Activated CD8-positive, alpha-beta memory T cell treated with anti-CD3 and anti-CD28 coated beads, Interleukin-2, amount 50 U/mL, for 1 hour (primary cell): ENCODE results near the gene KIF26A.
"Not testable (repeated sequence)": the region's sequence is repeated elsewhere in the genome, so short reads cannot be mapped to it uniquely, and the experiment has no call there.

Experiments used
- DNase-seq: peaks from one replicate; pipeline ENCODE4 v3.0.0-alpha.2; 2020; ENCODE audit errors: extremely low read depth

Gene KIF26A

DNA sequence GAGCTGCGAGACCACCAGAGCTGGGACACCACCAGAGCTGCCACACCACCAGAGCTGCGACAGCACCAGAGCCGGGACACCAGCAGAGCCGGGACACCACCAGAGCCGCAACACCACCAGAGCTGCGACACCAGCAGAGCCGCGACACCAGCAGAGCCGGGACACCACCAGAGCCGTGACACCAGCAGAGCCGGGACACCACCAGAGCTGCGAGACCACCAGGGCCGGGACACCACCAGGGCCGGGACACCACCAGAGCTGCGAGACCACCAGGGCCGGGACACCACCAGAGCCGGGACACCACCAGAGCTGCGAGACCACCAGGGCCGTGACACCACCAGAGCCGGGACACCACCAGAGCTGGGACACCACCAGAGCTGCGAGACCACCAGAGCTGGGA is 69.9 kb downstream of the KIF26A start:
- DNase-seq = not testable (repeated sequence)

- DNase-seq = not testable (repeated sequence)
Observed at GRCh38 chr14:104209071-104209470, 70.7 kb downstream of the KIF26A start.

- no peak for DNase-seq
Observed at GRCh38 chr14:104209985-104210816, 71.8 kb downstream of the KIF26A start.

GRCh38 chr14:104210817-104211195 is 72.4 kb downstream of the KIF26A start:
- DNase-seq = no peak

GRCh38 chr14:104211215-104211614 is 72.8 kb downstream of the KIF26A start:
- no peak for DNase-seq

GRCh38 chr14:104211741-104212140 is 73.4 kb downstream of the KIF26A start:
- no peak for DNase-seq

GRCh38 chr14:104212206-104213095 is 74.1 kb downstream of the KIF26A start:
- DNase-seq = no peak

- no peak for DNase-seq
Observed at GRCh38 chr14:104213301-104214034, 75.1 kb downstream of the KIF26A start.

DNA sequence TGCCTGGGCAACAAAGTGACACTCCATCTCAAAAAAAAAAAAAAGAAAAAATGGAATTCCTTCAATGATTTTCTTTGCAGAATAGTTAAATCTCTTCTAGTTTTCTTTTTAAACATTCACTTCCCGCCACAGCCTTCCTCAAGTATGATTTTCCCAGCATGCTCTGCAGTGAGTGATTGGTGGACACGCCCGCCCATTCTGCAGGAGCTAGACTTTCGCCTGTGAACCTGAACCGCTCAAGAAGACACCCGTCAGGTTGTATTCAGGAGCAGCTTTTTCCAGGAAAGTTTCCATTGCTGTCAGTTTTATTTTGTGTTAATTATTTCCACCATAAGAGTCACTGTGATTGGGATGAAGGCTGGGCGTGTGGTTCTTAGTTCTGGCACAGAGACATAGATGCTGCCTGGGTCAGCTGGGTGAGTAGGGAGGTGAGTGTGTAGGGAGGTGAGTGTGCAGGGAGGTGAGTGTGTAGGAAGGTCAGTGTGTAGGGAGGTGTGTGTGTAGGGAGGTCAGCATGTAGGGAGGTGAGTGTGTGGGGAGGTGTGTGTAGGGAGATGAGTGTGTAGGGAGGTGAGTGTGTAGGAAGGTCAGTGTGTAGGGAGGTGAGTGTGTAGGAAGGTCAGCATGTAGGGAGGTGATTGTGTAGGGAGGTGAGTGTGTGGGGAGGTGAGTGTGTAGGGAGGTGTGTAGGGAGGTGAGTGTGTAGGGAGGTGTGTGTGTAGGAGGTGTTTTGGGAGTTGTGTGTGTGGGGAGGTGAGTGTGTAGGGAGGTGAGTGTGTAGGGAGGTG is 76.2 kb downstream of the KIF26A start:
- DNase-seq = no peak

DNA sequence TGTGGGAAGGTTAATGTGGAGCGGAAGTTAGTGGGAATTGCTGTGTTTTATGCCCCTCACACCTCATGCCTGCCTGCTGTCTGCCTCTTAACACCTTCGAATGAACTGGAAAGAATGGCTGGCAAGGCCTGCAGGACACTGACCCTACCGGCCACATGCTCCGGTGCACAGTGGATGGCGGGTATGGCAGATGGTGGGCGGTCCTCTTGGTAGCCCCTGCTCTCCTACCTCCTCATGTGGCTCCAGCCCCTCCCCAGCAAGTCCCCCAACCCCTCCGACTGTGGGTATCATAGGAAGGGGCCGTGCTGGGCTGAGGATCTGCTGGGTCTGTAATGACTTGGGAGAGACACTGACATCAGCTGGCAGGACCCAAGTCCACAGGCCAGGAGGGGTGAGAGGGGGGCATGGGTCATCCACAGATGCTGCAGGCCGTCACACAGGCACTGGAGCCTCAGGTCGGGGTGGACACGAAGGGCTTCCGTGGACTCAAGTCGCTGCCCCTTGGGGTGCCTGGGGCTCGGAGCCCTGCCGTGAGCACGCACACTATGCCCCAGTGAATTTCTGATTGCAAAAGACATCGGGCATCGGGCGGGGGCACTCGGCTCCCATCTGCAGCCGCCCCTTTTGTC is 77.4 kb downstream of the KIF26A start:
- DNase-seq = no peak

- DNase-seq = no peak
Observed at GRCh38 chr14:104216457-104216856, 78.1 kb downstream of the KIF26A start.

GRCh38 chr14:104217486-104218360 is 79.3 kb downstream of the KIF26A start:
- no peak for DNase-seq

DNA sequence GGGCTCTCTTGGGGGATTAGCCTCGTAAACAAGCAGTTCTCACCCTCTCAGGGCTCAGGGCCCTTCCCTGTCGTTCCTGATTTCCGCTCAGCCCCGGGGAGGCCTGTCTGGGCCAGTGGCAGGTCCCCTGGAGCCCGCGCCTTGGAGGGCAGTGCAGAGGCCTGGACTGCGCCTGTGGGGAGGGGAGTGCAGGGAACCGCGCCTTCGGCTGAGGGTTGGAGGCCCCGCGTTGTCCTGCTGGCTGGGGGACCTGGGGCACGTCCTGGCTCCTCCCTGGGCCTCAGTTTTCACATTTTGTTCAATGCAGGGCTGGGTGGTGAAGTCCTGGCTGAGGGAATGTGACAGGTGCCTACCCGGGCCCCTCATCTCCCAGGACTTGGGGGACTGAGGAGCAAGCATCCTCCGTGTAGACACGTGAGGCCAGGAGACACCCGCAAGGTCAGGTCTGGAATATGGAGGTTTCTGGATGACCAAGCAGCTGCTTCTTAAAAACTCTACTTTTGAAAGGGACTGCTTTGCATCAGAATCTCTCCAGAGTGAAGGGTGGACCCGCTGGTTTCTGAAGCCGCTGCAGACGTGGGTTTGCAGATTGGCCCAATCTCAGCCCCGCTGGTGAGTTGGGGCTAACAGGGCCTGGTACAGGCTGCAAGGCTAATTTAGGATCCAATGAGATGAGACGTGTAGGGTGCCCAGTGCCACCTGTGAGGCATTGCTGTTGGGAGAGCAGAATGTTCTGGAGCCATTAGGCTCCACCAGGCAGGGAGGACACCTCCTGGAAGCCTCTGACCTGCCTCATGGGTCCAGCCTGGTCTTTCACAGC is 80.2 kb downstream of the KIF26A start:
- DNase-seq = no peak

DNA sequence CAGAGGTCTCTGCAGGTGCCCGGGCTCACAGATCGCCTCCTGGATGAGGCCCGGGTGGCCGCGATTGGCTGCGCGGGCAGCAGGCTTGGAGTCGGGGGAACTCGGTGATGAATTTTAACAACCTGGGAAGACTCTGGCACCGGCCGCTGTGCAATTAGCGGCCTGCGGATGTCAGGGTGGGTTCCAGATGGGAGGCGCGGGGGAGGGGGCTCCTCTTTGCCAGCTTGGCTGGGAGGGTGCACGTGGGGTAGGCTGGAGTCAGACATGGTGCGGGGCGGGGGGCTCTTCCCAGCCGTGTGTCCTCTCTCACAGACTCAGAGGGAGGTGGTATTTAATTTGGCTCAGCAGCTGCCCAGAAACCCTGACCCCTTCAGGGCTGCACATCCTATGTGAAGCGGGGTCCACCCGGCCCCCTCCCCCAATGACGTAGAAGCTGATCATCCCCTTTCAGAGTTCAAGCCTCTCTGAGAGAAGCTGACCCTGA is 81.4 kb downstream of the KIF26A start:
- DNase-seq = no peak

- no peak for DNase-seq
Observed at GRCh38 chr14:104220215-104221070, 82.1 kb downstream of the KIF26A start.

GRCh38 chr14:104221071-104221625 is 82.8 kb downstream of the KIF26A start:
- no peak for DNase-seq

DNA sequence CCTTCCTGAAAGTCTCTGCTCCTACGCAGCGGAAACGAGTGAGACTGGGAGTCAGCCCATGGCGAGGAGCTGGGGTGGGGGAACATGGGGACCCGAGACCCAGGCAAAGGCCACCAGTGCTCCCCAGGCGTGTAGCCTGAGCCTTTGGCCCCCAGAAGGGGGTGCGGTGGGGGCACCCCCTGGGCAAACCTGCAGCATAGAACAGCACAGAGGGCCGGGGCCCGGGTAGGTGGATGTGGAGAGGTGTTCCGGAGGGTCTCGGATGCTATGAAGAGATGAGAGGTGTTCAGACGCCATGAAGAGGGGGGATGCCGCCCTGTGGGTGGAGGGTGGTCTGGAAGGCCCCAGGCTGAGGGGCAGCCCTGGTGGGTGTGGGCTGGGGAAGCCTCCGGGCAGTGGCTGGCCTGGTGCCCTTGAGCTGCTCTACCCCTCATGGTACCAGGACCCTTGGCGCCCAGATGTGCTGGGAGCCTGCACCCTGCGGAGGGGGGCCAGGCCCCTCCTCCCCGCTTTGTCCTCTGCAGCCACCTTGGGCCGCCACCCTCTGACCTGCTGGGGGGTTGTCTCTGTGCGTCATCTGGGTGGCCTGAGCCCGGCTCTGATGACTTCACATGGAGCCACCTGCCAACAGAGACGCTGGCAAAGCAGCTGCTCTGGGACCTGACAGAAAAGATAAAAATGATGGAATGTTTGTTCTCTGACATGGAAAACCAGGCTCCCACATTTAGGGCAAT is 83.4 kb downstream of the KIF26A start:
- DNase-seq = no peak
